ENCODE data around the gene SERP2.

Gene SERP2

GRCh38 chr13:44413095-44413494, 39.5 kb downstream of the SERP2 start:
- DNase-seq: no peak

- no peak for DNase-seq
Observed at GRCh38 chr13:44414716-44415115, 41.1 kb downstream of the SERP2 start.

- no peak for DNase-seq
Observed at GRCh38 chr13:44415815-44416214, 42.2 kb downstream of the SERP2 start.

GRCh38 chr13:44416301-44416700, 42.7 kb downstream of the SERP2 start:
- DNase-seq: no peak

GRCh38 chr13:44416744-44417143, 43.1 kb downstream of the SERP2 start:
- no peak for DNase-seq

- no peak for DNase-seq
Observed at GRCh38 chr13:44417446-44417845, 43.8 kb downstream of the SERP2 start.

GRCh38 chr13:44417876-44418275, 44.3 kb downstream of the SERP2 start:
- no peak for DNase-seq

- no peak for DNase-seq
Observed at GRCh38 chr13:44420376-44421220, 47.0 kb downstream of the SERP2 start.

GRCh38 chr13:44421853-44422525, 48.4 kb downstream of the SERP2 start:
- no peak for DNase-seq

- no peak for DNase-seq
Observed at GRCh38 chr13:44422755-44423643, 49.4 kb downstream of the SERP2 start.

- DNase-seq: no peak
Observed at GRCh38 chr13:44423824-44424223, 50.2 kb downstream of the SERP2 start.

GRCh38 chr13:44425041-44425814, 51.6 kb downstream of the SERP2 start:
- DNase-seq: no peak

- no peak for DNase-seq
Observed at GRCh38 chr13:44425815-44426078, 52.1 kb downstream of the SERP2 start.

- DNase-seq: no peak
Observed at GRCh38 chr13:44426461-44426860, 52.8 kb downstream of the SERP2 start.

GRCh38 chr13:44429311-44429710, 55.7 kb downstream of the SERP2 start:
- DNase-seq: no peak

GRCh38 chr13:44431150-44431549, 57.5 kb downstream of the SERP2 start:
- DNase-seq: no peak

- no peak for DNase-seq
Observed at GRCh38 chr13:44432650-44433049, 59.0 kb downstream of the SERP2 start.

- DNase-seq: no peak
Observed at GRCh38 chr13:44433863-44434765, 60.5 kb downstream of the SERP2 start.

- DNase-seq: no peak
Observed at GRCh38 chr13:44434766-44435141, 61.1 kb downstream of the SERP2 start.

GRCh38 chr13:44435142-44435918, 61.7 kb downstream of the SERP2 start:
- peak; percentile 87 for DNase-seq

GRCh38 chr13:44435919-44436510, 62.4 kb downstream of the SERP2 start:
- no peak for DNase-seq
